ENCODE results near the gene EZH2.

EZH2 gene

GRCh38 chr7:148849393-148850098 is 34.5 kb downstream of the EZH2 start:
- ChIA-PET CTCF (interaction anchor here (0.8 kb wide), 1 partner anchor 11 kb away, joined by 3 read pairs; no protein-coding TSS in a partner anchor), POLR2A (no interaction called here)
- no peak for DNase-seq (ENCODE audit: extremely low spot score)
- no peak for TF ChIP-seq CTCF (IDR thresholded peaks at IDR 0.05; ENCODE audit: control extremely low read depth, extremely low read depth, low read depth, missing control alignments)

- ChIA-PET CTCF (interaction anchor here (0.8 to 4.0 kb wide), 4 partner anchors 8 to 19 kb away, joined by 3 to 32 read pairs (median 7); no protein-coding TSS in a partner anchor), POLR2A (no interaction called here)
These were observed 36.0 kb downstream of the EZH2 start for GRCh38 chr7:148847815-148848734.

DNA sequence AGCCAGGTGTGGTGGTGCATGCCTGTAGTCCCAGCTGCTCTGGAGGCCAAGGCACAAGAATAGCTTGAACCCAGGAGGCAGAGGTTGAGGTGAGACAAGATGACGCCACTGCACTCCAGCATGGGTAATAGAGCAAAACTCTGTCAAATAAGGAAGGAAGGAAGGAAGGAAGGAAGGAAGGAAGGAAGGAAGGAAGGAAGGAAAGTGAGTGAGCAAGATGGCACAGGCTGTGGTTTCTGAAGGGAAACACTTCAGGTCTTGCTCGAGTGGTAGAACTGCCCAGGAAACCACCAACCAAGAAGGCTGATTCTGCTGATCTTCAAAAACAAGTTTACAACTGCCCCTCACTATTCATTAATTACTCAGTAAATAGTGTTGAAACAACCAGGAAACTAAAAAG is 45.2 kb downstream of the EZH2 start:
- DNase-seq (ENCODE audit: extremely low spot score), result no peak
- ChIA-PET CTCF (interaction anchor here (1.1 kb wide), 1 partner anchor 10 kb away, joined by 3 read pairs; no protein-coding TSS in a partner anchor), POLR2A (no interaction called here)

More at GRCh38 chr7:148847815-148848734, 36.0 kb downstream of the EZH2 start:
- DNase-seq (ENCODE audit: extremely low spot score), result no peak
- TF ChIP-seq CTCF (IDR thresholded peaks at IDR 0.05; ENCODE audit: control extremely low read depth, extremely low read depth, low read depth, missing control alignments), result no peak

DNA sequence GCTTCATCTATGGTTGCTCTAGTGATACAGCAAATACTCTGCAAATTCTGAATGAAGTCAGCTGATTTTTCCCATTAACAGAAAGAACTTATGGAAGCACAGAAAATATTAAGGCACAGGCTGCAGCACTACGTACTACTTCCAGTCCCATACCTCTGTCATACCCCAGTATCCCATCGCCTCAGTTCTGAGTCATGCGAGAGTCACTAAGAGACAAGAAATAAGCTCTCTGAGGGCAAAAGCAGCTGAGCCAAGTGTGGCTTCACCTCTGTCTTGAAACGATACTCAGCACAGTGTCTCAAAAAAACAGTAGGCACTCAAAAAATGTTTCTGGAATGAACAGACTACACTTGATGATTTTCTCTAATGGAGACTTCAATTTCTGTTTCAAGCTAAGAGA is 48.2 kb downstream of the EZH2 start:
- CTCF ChIA-PET, result interaction anchor here (1.0 kb wide), 1 partner anchor 21 kb away, joined by 3 read pairs; no protein-coding TSS in a partner anchor
- POLR2A ChIA-PET, result no interaction called here
- DNase-seq (ENCODE audit: extremely low spot score), result no peak
- no peak for TF ChIP-seq CTCF (IDR thresholded peaks at IDR 0.05; ENCODE audit: control extremely low read depth, extremely low read depth, low read depth, missing control alignments)

More for the DNA sequence above, 45.2 kb downstream of the EZH2 start:
- TF ChIP-seq CTCF (IDR thresholded peaks at IDR 0.05; ENCODE audit: control extremely low read depth, extremely low read depth, low read depth, missing control alignments), result no peak

DNA sequence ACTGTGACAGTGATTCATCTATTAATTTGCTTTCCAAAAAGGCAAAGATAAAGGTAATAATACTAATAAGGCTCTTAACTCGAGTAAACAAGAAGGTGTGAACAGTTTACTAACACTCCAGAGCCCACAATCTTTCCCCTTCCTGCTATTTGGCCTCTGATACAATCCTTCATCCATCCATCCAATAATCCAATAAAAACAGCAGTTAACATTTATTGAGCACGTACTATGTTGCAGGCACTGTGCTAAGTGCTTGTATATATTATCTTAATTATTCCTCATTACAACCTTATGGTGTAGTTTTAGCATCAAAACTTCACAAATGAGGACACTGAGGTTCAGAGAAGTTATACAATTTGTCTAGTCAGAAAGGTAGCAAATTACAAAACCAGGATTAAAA is 49.5 kb downstream of the EZH2 start:
- POLR2A ChIA-PET, result no interaction called here
- TF ChIP-seq CTCF (IDR thresholded peaks at IDR 0.05; ENCODE audit: control extremely low read depth, extremely low read depth, low read depth, missing control alignments), result no peak
- no peak for DNase-seq (ENCODE audit: extremely low spot score)
- CTCF ChIA-PET, result no interaction called here

- CTCF ChIA-PET, result interaction anchor here (0.6 to 1.5 kb wide), 4 partner anchors 8 to 110 kb away, joined by 3 read pairs; no protein-coding TSS in a partner anchor
- TF ChIP-seq CTCF (IDR thresholded peaks at IDR 0.05; ENCODE audit: control extremely low read depth, extremely low read depth, low read depth, missing control alignments), result no peak
- no peak for DNase-seq (ENCODE audit: extremely low spot score)
- POLR2A ChIA-PET, result no interaction called here
These were observed 52.3 kb downstream of the EZH2 start for GRCh38 chr7:148831782-148832181.

All from GM10248 (cell line).